H1 (cell line): ENCODE measurements around the gene SLC24A3. TPM values are rescaled to one million over a fixed set of nuclear protein-coding genes. Genes with fewer than 3 reads are reported as not detected.

ENCODE experiments used
- CTCF ChIA-PET: fragments of 300-600 bp; sonication (Branson Sonifier 250); formaldehyde crosslinking; loops from one replicate; lab custom pipeline; 2021; ENCODE audit not compliant: partially characterized antibody; lab: Charles Lee
- POLR2A ChIA-PET: fragments of 300-600 bp; sonication (Branson Sonifier 250); formaldehyde crosslinking; loops from one replicate; lab custom pipeline; 2021; ENCODE audit warnings: inconsistent platforms; ENCODE audit not compliant: partially characterized antibody; lab: Charles Lee
- DNase-seq, 2 experiments: peaks; one replicate each; pipeline versions ENCODE4 v3.0.0 to v3.0.0-alpha.2; 2010 to 2022; ENCODE audit warnings: low spot score in 2 of 2, low read depth in 1 of 2, mixed read lengths in 1 of 2
- FAIRE-seq: peaks from 2 replicates; lab custom pipeline; 2011; peaks lifted over from hg19 to GRCh38; lab: Jason Lieb, UNC
- H2AFZ ChIP-seq: 2 replicates; pipeline ENCODE4 v1.8.1; 2012; ENCODE audit warnings: low read length, inconsistent platforms
- H2AK5ac ChIP-seq: 2 replicates; pipeline ENCODE4 v1.6.1; 2013; ENCODE audit warnings: low read depth, low read length
- H2BK120ac ChIP-seq: replicated peaks from 2 replicates; pipeline ENCODE3; 2013; ENCODE audit warnings: low read depth, low read length, inconsistent platforms
- H2BK12ac ChIP-seq: 2 replicates; pipeline ENCODE4 v1.6.1; 2013; ENCODE audit warnings: low read depth, low read length
- H2BK15ac ChIP-seq: 2 replicates; pipeline ENCODE4 v1.6.1; 2013; ENCODE audit warnings: low read length
- H2BK20ac ChIP-seq: 2 replicates; pipeline ENCODE4 v1.6.1; 2013; ENCODE audit warnings: low read length
- H2BK5ac ChIP-seq: 2 replicates; pipeline ENCODE4 v1.6.1; 2013; ENCODE audit warnings: low read depth, low read length
- H3K14ac ChIP-seq: 2 replicates; pipeline ENCODE4 v1.6.1; 2013; ENCODE audit warnings: inconsistent platforms; ENCODE audit not compliant: insufficient read length
- H3K18ac ChIP-seq: 2 replicates; pipeline ENCODE4 v1.6.1; 2013; ENCODE audit warnings: low read length; ENCODE audit errors: extremely low read depth
- H3K23ac ChIP-seq: 2 replicates; pipeline ENCODE4 v1.6.1; 2013; ENCODE audit warnings: inconsistent platforms; ENCODE audit not compliant: insufficient read length
- H3K23me2 ChIP-seq: 2 replicates; pipeline ENCODE4 v1.6.1; 2013; ENCODE audit warnings: low read depth, low read length
- H3K27ac ChIP-seq: 2 replicates; pipeline ENCODE4 v1.6.1; 2011; ENCODE audit warnings: low read depth, low read length, inconsistent platforms
- H3K27me3 ChIP-seq, 4 experiments: replicated peaks in 1 of 4; 1 replicate in 1 of 4; 2 replicates in 3 of 4; pipeline versions ENCODE4 v1.6.1 to v1.8.1; 2011 to 2013; ENCODE audit warnings: low read length in 3 of 4, mild to moderate bottlenecking in 3 of 4, inconsistent platforms in 2 of 4, mixed read lengths in 2 of 4, moderate library complexity in 1 of 4; ENCODE audit not compliant: control insufficient read depth in 3 of 4, insufficient read depth in 3 of 4; ENCODE audit errors: extremely low read depth in 1 of 4
- H3K36me3 ChIP-seq, 4 experiments: 2 replicates each; pipeline versions ENCODE4 v1.6.1 to v1.8.1; 2011 to 2013; ENCODE audit warnings: mild to moderate bottlenecking in 4 of 4, low read length in 3 of 4, moderate library complexity in 2 of 4, control low read depth in 1 of 4, inconsistent platforms in 1 of 4; ENCODE audit not compliant: insufficient read depth in 4 of 4, control insufficient read depth in 2 of 4
- H3K4ac ChIP-seq: replicated peaks from 2 replicates; pipeline ENCODE3; 2013; ENCODE audit warnings: low read length, low read depth, mixed read lengths, inconsistent platforms; ENCODE audit not compliant: insufficient read length
- H3K4me1 ChIP-seq, 4 experiments: replicated peaks in 1 of 4; 1 replicate in 1 of 4; 2 replicates in 3 of 4; pipeline versions ENCODE4 v1.6.1 to v1.8.1; 2011 to 2013; ENCODE audit warnings: low read length in 3 of 4, inconsistent platforms in 2 of 4, mixed read lengths in 1 of 4; ENCODE audit not compliant: insufficient read depth in 4 of 4, control insufficient read depth in 3 of 4
- H3K4me2 ChIP-seq, 2 experiments: 2 replicates each; pipeline versions ENCODE4 v1.6.1 to v1.8.1; 2011 to 2013; ENCODE audit warnings: low read depth in 2 of 2, low read length in 2 of 2, control low read depth in 1 of 2, inconsistent platforms in 1 of 2, mild to moderate bottlenecking in 1 of 2; ENCODE audit not compliant: insufficient read depth in 1 of 2
- H3K4me3 ChIP-seq, 4 experiments: fragments of 200-600, 300-600 bp in 1 of 4; sonication (generic), shearing (Covaris generic), sonication (Bioruptor Twin) in 1 of 4; 2 replicates each; pipeline versions ENCODE4 v1.5.1 to v1.8.1; 2011 to 2016; ENCODE audit warnings: low read length in 4 of 4, low read depth in 3 of 4, control low read depth in 2 of 4, inconsistent platforms in 2 of 4, mild to moderate bottlenecking in 2 of 4, mixed read lengths in 1 of 4, moderate library complexity in 1 of 4; ENCODE audit not compliant: insufficient read depth in 2 of 4; ENCODE audit errors: extremely low read depth in 1 of 4
- H3K56ac ChIP-seq: replicated peaks from 2 replicates; pipeline ENCODE3; 2013; ENCODE audit warnings: low read depth, mild to moderate bottlenecking, mixed read lengths, low read length, inconsistent platforms; ENCODE audit not compliant: insufficient read length
- H3K79me1 ChIP-seq: 2 replicates; pipeline ENCODE4 v1.6.1; 2013; ENCODE audit warnings: low read depth, low read length, control low read depth
- H3K79me2 ChIP-seq, 2 experiments: 2 replicates each; pipeline versions ENCODE4 v1.6.1 to v1.8.1; 2012 to 2013; ENCODE audit warnings: low read length in 2 of 2, mild to moderate bottlenecking in 2 of 2, inconsistent platforms in 1 of 2; ENCODE audit not compliant: insufficient read depth in 2 of 2, control insufficient read depth in 1 of 2
- H3K9ac ChIP-seq, 4 experiments: replicated peaks in 1 of 4; 1 replicate in 1 of 4; 2 replicates in 3 of 4; pipeline versions ENCODE4 v1.6.1 to v1.8.1; 2011 to 2013; ENCODE audit warnings: low read depth in 3 of 4, low read length in 3 of 4, control low read depth in 2 of 4, mild to moderate bottlenecking in 2 of 4, moderate library complexity in 2 of 4, inconsistent platforms in 1 of 4; ENCODE audit errors: extremely low read depth in 1 of 4
- H3K9me3 ChIP-seq, 2 experiments: 2 replicates each; pipeline versions ENCODE4 v1.6.1 to v1.8.1; 2012 to 2013; ENCODE audit warnings: mild to moderate bottlenecking in 2 of 2, moderate library complexity in 2 of 2, control low read depth in 1 of 2, inconsistent platforms in 1 of 2, low read depth in 1 of 2, low read length in 1 of 2, mixed read lengths in 1 of 2; ENCODE audit not compliant: insufficient read depth in 2 of 2
- H4K20me1 ChIP-seq, 2 experiments: replicated peaks in 1 of 2; 2 replicates each; pipeline versions ENCODE3 to v1.8.1; 2011 to 2013; ENCODE audit warnings: inconsistent platforms in 2 of 2, low read length in 2 of 2, mild to moderate bottlenecking in 1 of 2; ENCODE audit not compliant: insufficient read depth in 2 of 2, control insufficient read depth in 1 of 2
- H4K5ac ChIP-seq: 2 replicates; pipeline ENCODE4 v1.6.1; 2013; ENCODE audit warnings: low read length, low read depth, mixed read lengths, inconsistent platforms; ENCODE audit not compliant: insufficient read length
- H4K8ac ChIP-seq: 2 replicates; pipeline ENCODE4 v1.8.0; 2013; ENCODE audit warnings: mild to moderate bottlenecking, moderate library complexity, low read length, inconsistent platforms; ENCODE audit not compliant: insufficient read depth; ENCODE audit errors: extremely low read depth
- H4K91ac ChIP-seq: replicated peaks from 2 replicates; pipeline ENCODE3; 2013; ENCODE audit warnings: low read length, mixed read lengths, inconsistent platforms; ENCODE audit not compliant: insufficient read length
- GABPA ChIP-seq: IDR thresholded peaks from 2 replicates; pipeline ENCODE4 v1.6.1; 2011; ENCODE audit warnings: mild to moderate bottlenecking, low read length, moderate library complexity, borderline replicate concordance; ENCODE audit not compliant: insufficient read depth
- HDAC6 ChIP-seq: IDR thresholded peaks from one replicate; pipeline ENCODE4 v1.7.1; 2012; ENCODE audit warnings: low read depth, mild to moderate bottlenecking, inconsistent platforms, low read length, moderate library complexity
- KDM5A ChIP-seq: fragments of 200-600 bp; IDR thresholded peaks from 2 replicates; pipeline ENCODE4 v1.7.1; 2012; ENCODE audit warnings: mild to moderate bottlenecking, low read length, inconsistent platforms, mixed read lengths
- POLR2AphosphoS5 ChIP-seq: IDR thresholded peaks from 2 replicates; pipeline ENCODE4 v1.6.1; 2011; ENCODE audit warnings: low read depth, low read length
- RNF2 ChIP-seq: fragments of 200-900, 300-1000 bp; sonication (generic); IDR thresholded peaks from 2 replicates; pipeline ENCODE4 v1.7.1; 2016; ENCODE audit warnings: borderline replicate concordance, low read depth, mild to moderate bottlenecking, antibody characterized with exemption, low read length; ENCODE audit not compliant: poor library complexity, severe bottlenecking; ENCODE audit errors: missing control alignments
- TAF7 ChIP-seq: optimal IDR thresholded peaks from 2 replicates; pipeline ENCODE3; 2011; ENCODE audit warnings: low read depth, mild to moderate bottlenecking, inconsistent platforms, low read length, moderate library complexity, borderline replicate concordance
- WGBS, 2 experiments: shearing (Covaris generic) in 1 of 2; methylation state at CpG; one replicate each; pipeline versions ENCODE4 v1.1.6 to v1.1.7; 2013 to 2015; ENCODE audit warnings: low lambda C conversion rate in 2 of 2, mixed read lengths in 2 of 2, inconsistent platforms in 1 of 2, low coverage in 1 of 2, missing lambda C conversion rate in 1 of 2; ENCODE audit not compliant: insufficient replicate concordance in 2 of 2, insufficient coverage in 1 of 2, insufficient read length in 1 of 2; ENCODE audit errors: extremely low coverage in 1 of 2, missing lambda C conversion rate in 1 of 2; 5-methylcytosine and 5-hydroxymethylcytosine counted together
- polyA plus RNA-seq, 7 experiments: library from polyadenylated mRNA; depleted of rRNA in 3 of 7; stranded (reverse) in 5 of 7; unstranded in 2 of 7; fragments of >200 nt in 5 of 7; fragments of 200-250 nt in 2 of 7; gene quantifications; 1 replicate in 5 of 7; 2 replicates in 1 of 7; 4 replicates in 1 of 7; pipeline versions ENCODE4 v1.2.1 to v1.2.3, GENCODE V29; 2011 to 2013; ENCODE audit warnings: missing spikeins in 2 of 7, mixed read lengths in 2 of 7
- total RNA-seq: library from RNA; stranded (reverse); fragmentation: NEBNext Ultra II Directional; extraction: Animal tissue kit (Norgen Biotek cat#: 25700); gene quantifications from 2 replicates; pipeline ENCODE4 v1.2.1, GENCODE V29; 2021

Gene SLC24A3
- total and polyA plus RNA-seq, 2 of the 8 experiments (the other 6 are each of a cell fraction or from before 2014, with no cell fraction given): 4.5 to 6.3 TPM

DNA sequence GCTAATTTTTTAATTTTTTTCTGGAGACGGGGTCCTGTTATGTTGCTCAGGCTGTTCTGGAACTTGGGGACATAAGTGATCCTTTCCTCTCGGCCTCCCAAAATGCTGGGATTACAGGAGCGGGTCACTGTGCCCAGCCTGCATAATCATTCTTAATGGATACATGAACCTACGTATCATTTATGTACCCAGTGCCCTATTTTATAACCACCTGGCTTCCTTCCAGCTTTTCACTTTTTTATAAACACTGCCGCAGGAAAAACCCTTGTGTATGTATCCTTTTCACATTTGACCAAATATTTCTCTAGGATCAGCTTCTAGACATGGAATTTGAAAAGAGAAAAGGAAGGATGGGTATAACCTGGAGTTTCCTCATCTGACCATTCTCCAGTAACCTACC is 460.1 kb downstream of the SLC24A3 start:
- Histone ChIP-seq H2AK5ac (no peak overlapping the region), H2BK120ac (no peak overlapping the region), H3K27me3 (no peaks in the 10 kb centered on the region), H3K23me2 (no peaks in the 10 kb centered on the region; the same call in 1 of the 2 replicates), H3K9ac (no peak overlapping the region), H2BK15ac (no peak overlapping the region), H4K20me1 (no peaks in the 10 kb centered on the region), H2AFZ (no peak overlapping the region), H3K4me1 (no peaks in the 10 kb centered on the region), H4K5ac (no peak overlapping the region), H3K27ac (no peak overlapping the region), H3K79me1 (no peaks in the 10 kb centered on the region), H3K18ac (no peak overlapping the region), H3K14ac (no peak overlapping the region), H2BK12ac (no peak overlapping the region), H4K91ac (no peak overlapping the region), H3K4ac (no peak overlapping the region), H3K9me3 (no peaks in the 10 kb centered on the region), H4K8ac (no peak overlapping the region), H3K36me3 (no peaks in the 10 kb centered on the region), H3K4me2 (no peak overlapping the region), H3K23ac (no peak overlapping the region), H2BK20ac (no peak overlapping the region), H2BK5ac (no peak overlapping the region), H3K56ac (no peak overlapping the region), H3K4me3 (no peak overlapping the region), H3K79me2 (no peaks in the 10 kb centered on the region)
- WGBS, 2 experiments: 89% methylated on average over 5 of the region's 5 CpGs; no CpG with 5 or more reads in 1 of the 2 experiments
- DNase-seq (no peak), FAIRE-seq (no peak)
- POLR2A ChIA-PET: no interaction called here
- TF ChIP-seq KDM5A (no peak), RNF2 (no peak), TAF7 (no peak), HDAC6 (no peak), POLR2AphosphoS5 (no peak), GABPA (no peak)
- CTCF ChIA-PET: interaction anchor here (0.9 to 1.6 kb wide), 6 partner anchors 9 to 459 kb away, joined by 3 to 6 read pairs (median 5); no protein-coding TSS in a partner anchor
